Stimulated activated CD4-positive, alpha-beta T cell treated with anti-CD3 and anti-CD28 coated beads, Interleukin-1b, Interleukin-23, amount 100 ng/mL, for 48 hours (primary cell): Measurements from ENCODE around the gene GSS.
A peak's percentile ranks its signal among the peaks of the same experiment; 100 is the strongest.
"Not testable (repeated sequence)": the region's sequence is repeated elsewhere in the genome, so short reads cannot be mapped to it uniquely, and the experiment has no call there.

ENCODE experiments used
- DNase-seq: peaks from one replicate; pipeline ENCODE4 v3.0.0-alpha.2; 2020

The GSS gene

GRCh38 chr20:34942301-34942700 is 13.3 kb downstream of the GSS start:
- DNase-seq: no peak

- DNase-seq: no peak
Measured at GRCh38 chr20:34941226-34941625, 14.4 kb downstream of the GSS start.

- no peak for DNase-seq
Measured at GRCh38 chr20:34940081-34940481, 15.5 kb downstream of the GSS start.

GRCh38 chr20:34938466-34939163 is 17.0 kb downstream of the GSS start:
- DNase-seq: no peak

GRCh38 chr20:34931771-34932170 is 23.8 kb downstream of the GSS start:
- DNase-seq: no peak

GRCh38 chr20:34928411-34928810 is 27.2 kb downstream of the GSS start:
- no peak for DNase-seq

- no peak for DNase-seq
Measured at GRCh38 chr20:34927736-34928135, 27.9 kb downstream of the GSS start.

- DNase-seq: no peak
Measured at GRCh38 chr20:34926581-34926980, 29.0 kb downstream of the GSS start.

- no peak for DNase-seq
Measured at GRCh38 chr20:34925981-34926380, 29.6 kb downstream of the GSS start.

GRCh38 chr20:34925341-34925740 is 30.3 kb downstream of the GSS start:
- no peak for DNase-seq

GRCh38 chr20:34923414-34923813 is 32.2 kb downstream of the GSS start:
- no peak for DNase-seq

GRCh38 chr20:34922654-34923381 is 32.8 kb downstream of the GSS start:
- no peak for DNase-seq

- peak; percentile 28 for DNase-seq
Measured at GRCh38 chr20:34921436-34921835, 34.2 kb downstream of the GSS start.

GRCh38 chr20:34920055-34920454 is 35.6 kb downstream of the GSS start:
- DNase-seq: peak; percentile 36

GRCh38 chr20:34916774-34917354 is 38.7 kb downstream of the GSS start:
- no peak for DNase-seq

- DNase-seq: no peak
Measured at GRCh38 chr20:34915749-34916455, 39.7 kb downstream of the GSS start.

- DNase-seq: no peak
Measured at GRCh38 chr20:34915131-34915530, 40.5 kb downstream of the GSS start.

GRCh38 chr20:34907616-34908469 is 47.8 kb downstream of the GSS start:
- DNase-seq: no peak

- no peak for DNase-seq
Measured at GRCh38 chr20:34904202-34904621, 51.4 kb downstream of the GSS start.

GRCh38 chr20:34898731-34899130 is 56.9 kb downstream of the GSS start:
- not testable (repeated sequence) for DNase-seq

- not testable (repeated sequence) for DNase-seq
Measured at GRCh38 chr20:34898129-34898528, 57.5 kb downstream of the GSS start.

GRCh38 chr20:34896086-34896621 is 59.5 kb downstream of the GSS start:
- DNase-seq: no peak
